HepG2 (cell line): ENCODE measurements around the gene MLX. TPM values are rescaled to one million over a fixed set of nuclear protein-coding genes. Genes with fewer than 3 reads are reported as not detected.

Source experiments
- ARID4A ChIP-seq: sonication (generic); formaldehyde crosslinking; IDR thresholded peaks from 2 replicates; pipeline ENCODE4 v1.5.0; 2020; ENCODE audit warnings: mild to moderate bottlenecking, missing genetic modification reagents, borderline replicate concordance
- CHD4 ChIP-seq: fragments of 200-600 bp; sonication (generic); IDR thresholded peaks from 2 replicates; pipeline ENCODE4 v1.7.0; 2017; ENCODE audit warnings: mild to moderate bottlenecking, low read length, borderline replicate concordance
- HNRNPL ChIP-seq: fragments of 200-400 bp; formaldehyde crosslinking; IDR thresholded peaks from 2 replicates; pipeline ENCODE4 v1.6.1; 2017; ENCODE audit warnings: mild to moderate bottlenecking, low read depth, low read length
- KDM1A ChIP-seq: IDR thresholded peaks from 2 replicates; pipeline ENCODE4 v1.6.1; 2016; ENCODE audit warnings: missing compliant biosample characterization
- NFE2 ChIP-seq: sonication (generic); formaldehyde crosslinking; IDR thresholded peaks from 2 replicates; pipeline ENCODE4 v1.4.0; 2020; ENCODE audit warnings: missing genetic modification reagents
- POLR2G ChIP-seq: fragments of 200-400 bp; formaldehyde crosslinking; IDR thresholded peaks from 2 replicates; pipeline ENCODE4 v1.6.1; 2018; ENCODE audit warnings: mild to moderate bottlenecking, low read depth, low read length, moderate library complexity
- RORA ChIP-seq: sonication (generic); formaldehyde crosslinking; IDR thresholded peaks from 2 replicates; pipeline ENCODE4 v1.5.0; 2020; ENCODE audit warnings: mild to moderate bottlenecking, missing genetic modification reagents, moderate library complexity
- SMARCC2 ChIP-seq: fragments of 450-650 bp; IDR thresholded peaks from 2 replicates; pipeline ENCODE4 v1.6.1; 2017; ENCODE audit warnings: antibody characterized with exemption, mild to moderate bottlenecking
- SSRP1 ChIP-seq: IDR thresholded peaks from 2 replicates; pipeline ENCODE4 v1.6.1; 2016; ENCODE audit warnings: control low read depth
- TFE3 ChIP-seq: IDR thresholded peaks from 2 replicates; pipeline ENCODE4 v1.6.1; 2016
- ZBTB2 ChIP-seq: sonication (generic); formaldehyde crosslinking; IDR thresholded peaks from 2 replicates; pipeline ENCODE4 v1.8.0; 2022; ENCODE audit warnings: low read depth, missing genetic modification reagents
- ZFX ChIP-seq: sonication (generic); formaldehyde crosslinking; IDR thresholded peaks from 2 replicates; pipeline ENCODE4 v1.4.0; 2020; ENCODE audit warnings: mild to moderate bottlenecking, low read depth, missing genetic modification reagents, moderate library complexity
- ZNF160 ChIP-seq: sonication (generic); formaldehyde crosslinking; IDR thresholded peaks from 2 replicates; pipeline ENCODE4 v1.8.0; 2022; ENCODE audit warnings: mild to moderate bottlenecking, inconsistent platforms, missing genetic modification reagents
- ZNF318 ChIP-seq: sonication (generic); formaldehyde crosslinking; IDR thresholded peaks from 2 replicates; pipeline ENCODE4 v1.4.0; 2020; ENCODE audit warnings: mild to moderate bottlenecking, missing genetic modification reagents
- polyA plus RNA-seq, 8 experiments: library from polyadenylated mRNA; depleted of rRNA in 3 of 8; stranded (reverse) in 7 of 8; unstranded in 1 of 8; fragments of >200 nt; fragmentation: Illumina TruSeq in 4 of 8; extraction: Trizol in 4 of 8; gene quantifications; 2 replicates each; pipeline versions ENCODE4 v1.2.1 to v1.2.3, GENCODE V29; 2011 to 2016; ENCODE audit warnings: low read depth in 4 of 8, missing spikeins in 1 of 8, mixed read lengths in 1 of 8; ENCODE audit not compliant: insufficient read depth in 1 of 8
- total RNA-seq, 5 experiments: library from RNA; depleted of rRNA; stranded (reverse); fragments of >200 nt; fragmentation: Illumina TruSeq; extraction: Trizol; gene quantifications; 2 replicates each; pipeline ENCODE4 v1.2.3, GENCODE V29; 2016; ENCODE audit warnings: low read depth in 1 of 5

The MLX gene
- total and polyA plus RNA-seq, 2 of the 13 experiments (the other 11 are each of a cell fraction or from before 2014, with no cell fraction given): 38.9 to 74.4 TPM

- TF ChIP-seq ARID4A: no peak
- TF ChIP-seq SMARCC2: no peak
- TF ChIP-seq SSRP1 (CRISPR knock-in tag): no peak
- no peak for TF ChIP-seq ZBTB2
- no peak for TF ChIP-seq TFE3 (CRISPR knock-in tag)
- TF ChIP-seq POLR2G: peak; percentile 31; the same call in 1 of the 2 replicates
- TF ChIP-seq ZNF318: no peak
- no peak for TF ChIP-seq NFE2
- no peak for TF ChIP-seq ZNF160 (CRISPR knock-in tag)
- TF ChIP-seq KDM1A (CRISPR knock-in tag): no peak
- no peak for TF ChIP-seq CHD4
- 0 out of 2 replicates have a peak, but pooled peaks have one; percentile 36 for TF ChIP-seq HNRNPL
- no peak for TF ChIP-seq ZFX (CRISPR knock-in tag)
- TF ChIP-seq RORA (CRISPR knock-in tag): no peak
Measured at GRCh38 chr17:42563543-42563942, 3.4 kb upstream of the MLX start (continued).
